IPS-11a (cell line): ENCODE results near the gene TNKS2.

Source experiments
- H3K4me3 ChIP-seq: one replicate; pipeline ENCODE4 v1.5.1; 2013; ENCODE audit warnings: low read depth, low read length, control low read depth

TNKS2 gene

DNA sequence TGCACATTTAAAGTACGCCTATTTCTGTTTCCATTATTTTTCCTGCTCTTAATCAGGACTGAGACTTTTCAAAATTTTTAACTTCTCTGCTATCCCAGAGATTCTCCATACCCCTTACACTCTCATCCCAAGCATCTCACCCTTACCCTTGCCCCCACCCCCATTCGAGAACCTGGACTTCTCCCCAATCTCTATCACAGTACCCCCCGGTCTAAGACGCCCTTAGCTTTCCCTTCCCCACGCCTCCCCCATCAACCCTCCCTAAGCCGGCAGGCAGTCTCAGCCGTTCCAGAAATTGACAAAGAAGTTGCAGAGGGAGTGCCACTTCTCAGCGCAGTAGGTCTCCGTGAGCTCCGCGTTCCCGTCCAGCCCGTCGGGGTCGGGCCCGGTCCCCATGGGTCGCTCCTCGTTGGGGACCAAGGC lies 109.7 kb downstream of the TNKS2 start:
- peak overlapping the region; percentile 79 for H3K4me3 ChIP-seq

DNA sequence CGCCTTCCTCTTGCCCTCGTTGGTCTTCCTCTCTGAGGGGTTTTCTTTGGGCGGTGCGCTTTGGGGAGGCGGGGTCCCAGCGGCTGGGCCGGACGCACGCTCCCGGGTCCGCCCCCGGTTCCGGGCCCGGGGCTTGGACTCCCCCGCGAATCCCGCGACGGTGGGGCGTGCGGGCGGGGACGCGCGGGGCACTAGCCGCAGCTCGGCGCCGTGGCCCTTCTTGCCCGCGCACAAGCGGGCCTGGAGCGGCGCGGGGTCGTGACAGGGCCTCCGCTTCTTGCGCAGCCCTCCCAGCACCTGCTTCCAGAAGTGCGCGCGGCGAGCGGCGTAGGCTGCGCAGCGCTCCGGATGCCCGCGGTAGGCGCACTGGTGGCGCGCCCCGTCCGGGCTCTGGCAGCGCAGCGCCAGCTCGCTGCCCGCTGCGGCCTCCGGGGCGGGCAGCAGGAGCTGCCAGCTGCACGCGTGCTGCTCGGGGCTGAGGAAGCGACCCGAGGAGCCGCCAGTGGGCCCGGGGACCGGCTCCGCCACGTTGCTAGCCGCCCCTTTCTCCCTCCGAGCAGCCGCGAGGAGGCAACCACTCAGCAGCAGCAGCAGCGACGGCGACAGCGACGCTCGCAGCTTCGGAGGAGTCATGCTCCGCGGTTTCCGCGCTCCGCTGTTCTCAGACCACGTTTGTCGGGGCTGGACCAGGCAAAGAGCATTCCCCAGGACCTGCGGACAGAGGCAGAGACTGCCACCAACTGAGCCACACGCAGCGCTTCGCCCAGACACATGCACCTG lies 110.3 kb downstream of the TNKS2 start:
- H3K4me3 ChIP-seq = peak overlapping the region; percentile 79

DNA sequence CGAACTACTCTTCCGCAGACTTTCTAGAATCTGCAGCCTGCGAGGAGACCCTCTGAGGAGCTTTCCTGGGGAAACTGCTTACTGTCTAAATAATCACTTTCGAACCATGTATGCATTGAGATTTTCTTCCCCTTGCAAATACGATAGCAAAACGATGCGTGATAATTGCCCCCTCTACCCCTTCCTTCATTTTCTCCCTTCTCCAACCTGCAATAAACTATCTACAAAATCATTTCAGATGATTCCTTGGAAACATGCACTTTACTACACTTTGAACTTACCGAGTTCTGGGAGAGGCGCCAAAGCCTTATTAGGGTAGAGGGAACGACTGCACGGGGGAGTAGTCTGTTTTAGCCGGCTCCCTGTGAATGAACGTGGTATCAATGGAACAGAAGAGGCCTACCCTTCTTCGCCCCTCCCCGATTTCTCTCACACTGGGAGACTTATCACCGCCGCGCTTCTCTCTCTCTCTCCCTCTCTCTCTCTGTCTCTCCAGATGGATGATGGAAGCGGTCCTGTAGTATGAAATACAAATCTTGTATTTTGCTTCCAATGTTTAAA lies 111.0 kb downstream of the TNKS2 start, which contains the start of gene FGFBP3:
Gene FGFBP3, minus strand, starts transcription at position 370 of the 561 bp plus-strand sequence. CDS start 517 bp downstream, outside the sequence.
- peak within 1 kb of the TSS; percentile 79 for H3K4me3 ChIP-seq

GRCh38 chr10:91910467-91910866 lies 112.2 kb downstream of the TNKS2 start:
- no peak overlapping the region for H3K4me3 ChIP-seq
